Measurements from ENCODE around the gene TROAP.

DNA sequence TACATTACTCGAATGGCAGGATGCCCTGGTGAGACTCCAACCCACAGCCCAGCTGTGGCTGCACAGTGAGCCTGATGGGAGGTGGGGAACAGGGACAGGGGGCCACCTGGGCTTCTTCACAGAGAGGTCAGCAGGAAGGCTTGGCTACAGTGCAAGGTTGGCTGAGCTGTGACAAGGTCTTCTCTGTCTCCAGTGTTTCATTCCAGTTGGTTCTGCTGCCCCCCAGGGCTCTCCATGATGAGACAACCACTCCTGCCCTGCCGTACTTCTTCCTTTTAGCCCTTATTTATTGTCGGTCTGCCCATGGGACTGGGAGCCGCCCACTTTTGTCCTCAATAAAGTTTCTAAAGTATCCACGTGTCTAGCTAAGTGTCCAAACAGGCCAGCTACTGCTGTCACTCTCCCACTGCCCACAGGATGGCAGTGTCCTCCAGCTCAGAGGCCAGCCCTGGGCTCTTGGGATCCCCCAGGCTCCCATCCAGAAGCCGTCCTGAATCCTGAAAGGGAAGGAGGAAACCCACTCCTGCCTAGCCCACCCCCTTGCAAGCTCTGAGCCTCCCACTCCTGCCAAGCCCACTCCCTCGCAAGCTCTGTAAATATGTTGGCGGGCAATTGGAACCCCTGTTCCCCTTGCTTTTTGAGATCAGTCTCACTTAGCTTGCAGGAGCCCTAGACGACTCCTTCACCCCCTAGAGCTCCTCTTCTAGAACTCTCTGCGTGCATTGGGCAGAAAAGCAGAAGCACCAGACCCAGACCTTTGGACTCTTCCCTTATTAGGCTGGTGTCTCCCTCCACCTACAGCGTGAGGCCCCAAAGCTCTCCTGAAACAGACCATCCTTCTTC, 8.5 kb downstream of the TROAP start:
- no peak for TF ChIP-seq EZH2 (IDR thresholded peaks at IDR 0.05; ENCODE audit: borderline replicate concordance, insufficient read depth, low read depth, low read length, poor library complexity, severe bottlenecking)
- TF ChIP-seq, protein P1, sequence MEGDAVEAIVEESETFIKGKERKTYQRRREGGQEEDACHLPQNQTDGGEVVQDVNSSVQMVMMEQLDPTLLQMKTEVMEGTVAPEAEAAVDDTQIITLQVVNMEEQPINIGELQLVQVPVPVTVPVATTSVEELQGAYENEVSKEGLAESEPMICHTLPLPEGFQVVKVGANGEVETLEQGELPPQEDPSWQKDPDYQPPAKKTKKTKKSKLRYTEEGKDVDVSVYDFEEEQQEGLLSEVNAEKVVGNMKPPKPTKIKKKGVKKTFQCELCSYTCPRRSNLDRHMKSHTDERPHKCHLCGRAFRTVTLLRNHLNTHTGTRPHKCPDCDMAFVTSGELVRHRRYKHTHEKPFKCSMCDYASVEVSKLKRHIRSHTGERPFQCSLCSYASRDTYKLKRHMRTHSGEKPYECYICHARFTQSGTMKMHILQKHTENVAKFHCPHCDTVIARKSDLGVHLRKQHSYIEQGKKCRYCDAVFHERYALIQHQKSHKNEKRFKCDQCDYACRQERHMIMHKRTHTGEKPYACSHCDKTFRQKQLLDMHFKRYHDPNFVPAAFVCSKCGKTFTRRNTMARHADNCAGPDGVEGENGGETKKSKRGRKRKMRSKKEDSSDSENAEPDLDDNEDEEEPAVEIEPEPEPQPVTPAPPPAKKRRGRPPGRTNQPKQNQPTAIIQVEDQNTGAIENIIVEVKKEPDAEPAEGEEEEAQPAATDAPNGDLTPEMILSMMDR (IDR thresholded peaks at IDR 0.05): peak; percentile 45
